ENCODE data around the gene SLC2A13.

Gene SLC2A13

GRCh38 chr12:39839072-39839471 lies 266.8 kb downstream of the SLC2A13 start:
- TF ChIP-seq TAF1 (IDR thresholded peaks at IDR 0.05; ENCODE audit: low read depth): no peak
- TF ChIP-seq YY1 (IDR thresholded peaks at IDR 0.05; ENCODE audit: low read depth): no peak
- TF ChIP-seq MAX (IDR thresholded peaks at IDR 0.05): no peak
- TF ChIP-seq TCF12 (IDR thresholded peaks at IDR 0.05; ENCODE audit: low read depth): no peak
- no peak for TF ChIP-seq USF1 (IDR thresholded peaks at IDR 0.05)
- TF ChIP-seq CEBPB (IDR thresholded peaks at IDR 0.05): no peak
- TF ChIP-seq REST (IDR thresholded peaks at IDR 0.05; ENCODE audit: low read depth): no peak
- TF ChIP-seq TEAD4 (IDR thresholded peaks at IDR 0.05): no peak
- no peak for TF ChIP-seq EGR1 (IDR thresholded peaks at IDR 0.05)
- no peak for TF ChIP-seq EP300 (IDR thresholded peaks at IDR 0.05; ENCODE audit: borderline replicate concordance)
- no peak for TF ChIP-seq CREB1 (IDR thresholded peaks at IDR 0.05; ENCODE audit: low read depth)

- no peak for TF ChIP-seq FOXM1 (IDR thresholded peaks at IDR 0.05; ENCODE audit: borderline replicate concordance, low read depth)
- TF ChIP-seq USF1 (IDR thresholded peaks at IDR 0.05): no peak
- no peak for TF ChIP-seq YY1 (IDR thresholded peaks at IDR 0.05; ENCODE audit: low read depth)
- no peak for TF ChIP-seq EP300 (IDR thresholded peaks at IDR 0.05; ENCODE audit: borderline replicate concordance)
- TF ChIP-seq TEAD4 (IDR thresholded peaks at IDR 0.05): no peak
- no peak for TF ChIP-seq NFIC (IDR thresholded peaks at IDR 0.05)
- no peak for TF ChIP-seq REST (IDR thresholded peaks at IDR 0.05; ENCODE audit: low read depth)
- TF ChIP-seq CEBPB (IDR thresholded peaks at IDR 0.05): no peak
- TF ChIP-seq TCF12 (IDR thresholded peaks at IDR 0.05; ENCODE audit: low read depth): no peak
- no peak for TF ChIP-seq CREB1 (IDR thresholded peaks at IDR 0.05; ENCODE audit: low read depth)
- no peak for TF ChIP-seq TAF1 (IDR thresholded peaks at IDR 0.05; ENCODE audit: low read depth)
- TF ChIP-seq ZBTB7A (IDR thresholded peaks at IDR 0.05; ENCODE audit: low read depth): no peak
- no peak for TF ChIP-seq RAD21 (IDR thresholded peaks at IDR 0.05; ENCODE audit: low read depth)
- TF ChIP-seq MAX (IDR thresholded peaks at IDR 0.05): no peak
- TF ChIP-seq EGR1 (IDR thresholded peaks at IDR 0.05): no peak
Measured at GRCh38 chr12:39835517-39836489, 270.1 kb downstream of the SLC2A13 start.

GRCh38 chr12:39831587-39832315 lies 274.1 kb downstream of the SLC2A13 start:
- TF ChIP-seq USF1 (IDR thresholded peaks at IDR 0.05) (no peak), RAD21 (IDR thresholded peaks at IDR 0.05; ENCODE audit: low read depth) (no peak), CEBPB (IDR thresholded peaks at IDR 0.05) (no peak), TAF1 (IDR thresholded peaks at IDR 0.05; ENCODE audit: low read depth) (no peak), EP300 (IDR thresholded peaks at IDR 0.05; ENCODE audit: borderline replicate concordance) (no peak)

- no peak for TF ChIP-seq NFIC (IDR thresholded peaks at IDR 0.05)
- TF ChIP-seq MAX (IDR thresholded peaks at IDR 0.05): no peak
- no peak for TF ChIP-seq USF1 (IDR thresholded peaks at IDR 0.05)
- no peak for TF ChIP-seq RAD21 (IDR thresholded peaks at IDR 0.05; ENCODE audit: low read depth)
- TF ChIP-seq FOXM1 (IDR thresholded peaks at IDR 0.05; ENCODE audit: borderline replicate concordance, low read depth): no peak
- TF ChIP-seq CEBPB (IDR thresholded peaks at IDR 0.05): no peak
- TF ChIP-seq TEAD4 (IDR thresholded peaks at IDR 0.05): no peak
- no peak for TF ChIP-seq ZBTB7A (IDR thresholded peaks at IDR 0.05; ENCODE audit: low read depth)
- no peak for TF ChIP-seq TCF12 (IDR thresholded peaks at IDR 0.05; ENCODE audit: low read depth)
- no peak for TF ChIP-seq EGR1 (IDR thresholded peaks at IDR 0.05)
- TF ChIP-seq TAF1 (IDR thresholded peaks at IDR 0.05; ENCODE audit: low read depth): no peak
- no peak for TF ChIP-seq CREB1 (IDR thresholded peaks at IDR 0.05; ENCODE audit: low read depth)
- no peak for TF ChIP-seq YY1 (IDR thresholded peaks at IDR 0.05; ENCODE audit: low read depth)
- TF ChIP-seq REST (IDR thresholded peaks at IDR 0.05; ENCODE audit: low read depth): no peak
- no peak for TF ChIP-seq EP300 (IDR thresholded peaks at IDR 0.05; ENCODE audit: borderline replicate concordance)
Measured at GRCh38 chr12:39830852-39831520, 274.9 kb downstream of the SLC2A13 start.
